Activated CD4-positive, alpha-beta T cell treated with anti-CD3 and anti-CD28 coated beads for 24 hours (primary cell): ENCODE data around the gene CYB5A.

Source experiments
- DNase-seq, 2 donors: peaks; one replicate each; pipeline ENCODE4 v3.0.0-alpha.2; 2020; ENCODE audit warnings: low read depth in 2 of 2

Gene CYB5A

GRCh38 chr18:74248189-74248588 is 43.6 kb downstream of the CYB5A start:
- no peak for DNase-seq

GRCh38 chr18:74244554-74244953 is 47.2 kb downstream of the CYB5A start:
- no peak for DNase-seq

GRCh38 chr18:74243127-74243526 is 48.6 kb downstream of the CYB5A start:
- DNase-seq: no peak

GRCh38 chr18:74242438-74243096 is 49.2 kb downstream of the CYB5A start:
- no peak for DNase-seq

- DNase-seq: no peak
Measured at GRCh38 chr18:74241970-74242369, 49.8 kb downstream of the CYB5A start.

GRCh38 chr18:74241426-74241825 is 50.3 kb downstream of the CYB5A start:
- DNase-seq: no peak

- DNase-seq: no peak
Measured at GRCh38 chr18:74239567-74239966, 52.2 kb downstream of the CYB5A start.

GRCh38 chr18:74234326-74235171 is 57.2 kb downstream of the CYB5A start:
- no peak for DNase-seq

- DNase-seq: no peak
Measured at GRCh38 chr18:74233933-74234325, 57.8 kb downstream of the CYB5A start.

GRCh38 chr18:74230922-74231714 is 60.6 kb downstream of the CYB5A start:
- DNase-seq: no peak

GRCh38 chr18:74229891-74230290 is 61.9 kb downstream of the CYB5A start:
- DNase-seq: no peak

- DNase-seq: no peak
Measured at GRCh38 chr18:74229005-74229404, 62.8 kb downstream of the CYB5A start.

GRCh38 chr18:74228312-74228711 is 63.5 kb downstream of the CYB5A start:
- no peak for DNase-seq

- no peak for DNase-seq
Measured at GRCh38 chr18:74226666-74227065, 65.1 kb downstream of the CYB5A start.

GRCh38 chr18:74226156-74226555 is 65.6 kb downstream of the CYB5A start:
- no peak for DNase-seq

GRCh38 chr18:74225193-74225840 is 66.4 kb downstream of the CYB5A start:
- DNase-seq: no peak

- DNase-seq: no peak
Measured at GRCh38 chr18:74222710-74223494, 68.9 kb downstream of the CYB5A start.

- no peak for DNase-seq
Measured at GRCh38 chr18:74221081-74221480, 70.7 kb downstream of the CYB5A start.

- DNase-seq: no peak
Measured at GRCh38 chr18:74219056-74219455, 72.7 kb downstream of the CYB5A start.

- DNase-seq: no peak
Measured at GRCh38 chr18:74217476-74218143, 74.2 kb downstream of the CYB5A start.
